Thyroid gland (tissue), 4 donors: ENCODE measurements around the gene PRMT3. TPM values are rescaled to one million over a fixed set of nuclear protein-coding genes. Genes with fewer than 3 reads are reported as not detected.
"Not testable (repeated sequence)": the region's sequence is repeated elsewhere in the genome, so short reads cannot be mapped to it uniquely, and the experiment has no call there.

Experiments
- DNase-seq, 2 donors: peaks; one replicate each; pipeline ENCODE4 v3.0.0-alpha.2; 2019
- H3K27ac ChIP-seq, 3 donors: fragments of 200-600 bp; sonication (generic); 1 replicate in 2 of 3; 2 replicates in 1 of 3; pipeline ENCODE4 v1.5.1; 2016 to 2019; ENCODE audit warnings: mild to moderate bottlenecking in 1 of 3, moderate library complexity in 1 of 3
- H3K27me3 ChIP-seq: fragments of 200-600 bp; sonication (generic); one replicate; pipeline ENCODE4 v1.5.1; 2019
- H3K36me3 ChIP-seq, 2 donors: fragments of 200-600 bp; sonication (generic); one replicate each; pipeline ENCODE4 v1.5.1; 2016 to 2019
- H3K4me1 ChIP-seq, 2 donors: fragments of 200-600 bp; sonication (generic); one replicate each; pipeline ENCODE4 v1.5.1; 2017 to 2019
- H3K4me3 ChIP-seq, 3 donors: fragments of 200-600 bp; sonication (generic); replicated peaks in 1 of 3; 1 replicate in 2 of 3; 2 replicates in 1 of 3; pipeline ENCODE4 v1.5.1; 2016; ENCODE audit warnings: mild to moderate bottlenecking in 1 of 3
- H3K9me3 ChIP-seq: fragments of 200-600 bp; sonication (generic); one replicate; pipeline ENCODE4 v1.5.1; 2017
- POLR2A ChIP-seq, 2 donors: fragments of 450-650 bp; IDR thresholded peaks; one replicate each; pipeline ENCODE4 v1.6.1; 2017; ENCODE audit warnings: antibody characterized with exemption in 2 of 2, mild to moderate bottlenecking in 2 of 2, moderate library complexity in 1 of 2
- WGBS, 2 donors: methylation state at CpG; one replicate each; pipeline ENCODE4 v1.1.5; 2017; 5-methylcytosine and 5-hydroxymethylcytosine counted together
- intact Hi-C: fragments of 100-400 bp; cut with DNase I; formaldehyde crosslinking; loops from one replicate; pipeline ENCODE4 v1.15.1; 2023
- total RNA-seq, 4 donors: library from RNA; depleted of rRNA; stranded (reverse); fragments of >200 nt; gene quantifications; one replicate each; pipeline ENCODE4 v1.2.3, GENCODE V29; 2016
- TF ChIP-seq, protein P1 (sequence below), 6 experiments: fragments of 200-600 bp in 3 of 6; fragments of 450-650 bp in 3 of 6; sonication (generic) in 3 of 6; IDR thresholded peaks; one replicate each; pipeline ENCODE4 v1.5.1; 2016 to 2019; ENCODE audit warnings: antibody characterized with exemption in 6 of 6, mild to moderate bottlenecking in 2 of 6, inconsistent platforms in 1 of 6, moderate library complexity in 1 of 6

PRMT3 gene
- total RNA-seq, 4 donors from 2014 or later: 40.3 to 81.1 (median 75.3) TPM

DNA sequence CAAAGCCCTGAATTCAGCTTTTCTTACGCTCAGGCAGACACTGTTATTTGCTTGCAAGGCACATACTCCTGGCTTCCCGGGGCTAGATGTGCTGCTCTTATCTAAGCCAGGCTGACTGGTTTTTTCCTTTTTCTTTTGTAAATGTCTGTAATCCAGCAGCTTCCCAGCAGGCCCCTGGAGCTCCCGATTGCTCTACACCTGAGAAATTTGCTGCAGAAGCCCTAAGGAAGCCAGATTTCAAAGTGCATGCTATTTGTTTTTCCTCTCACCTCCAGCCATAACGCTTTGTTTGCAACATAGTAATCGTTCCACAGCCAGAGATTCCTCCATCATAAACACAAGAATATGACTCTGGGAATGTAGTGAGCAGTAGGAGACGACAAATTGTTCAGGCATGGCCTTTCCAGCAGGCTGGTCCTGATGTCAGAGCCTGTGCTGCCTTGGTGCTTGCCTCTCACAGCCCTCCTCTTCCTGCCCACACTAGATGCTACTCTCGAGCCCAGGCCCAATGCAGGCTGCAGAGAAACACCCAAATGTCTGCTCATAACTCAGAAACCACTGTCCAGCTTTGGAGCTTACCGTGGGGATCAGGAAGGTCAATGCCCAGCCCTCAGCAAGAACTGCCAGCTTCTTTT, 157.2 kb downstream of the PRMT3 start:
- TF ChIP-seq, protein P1, sequence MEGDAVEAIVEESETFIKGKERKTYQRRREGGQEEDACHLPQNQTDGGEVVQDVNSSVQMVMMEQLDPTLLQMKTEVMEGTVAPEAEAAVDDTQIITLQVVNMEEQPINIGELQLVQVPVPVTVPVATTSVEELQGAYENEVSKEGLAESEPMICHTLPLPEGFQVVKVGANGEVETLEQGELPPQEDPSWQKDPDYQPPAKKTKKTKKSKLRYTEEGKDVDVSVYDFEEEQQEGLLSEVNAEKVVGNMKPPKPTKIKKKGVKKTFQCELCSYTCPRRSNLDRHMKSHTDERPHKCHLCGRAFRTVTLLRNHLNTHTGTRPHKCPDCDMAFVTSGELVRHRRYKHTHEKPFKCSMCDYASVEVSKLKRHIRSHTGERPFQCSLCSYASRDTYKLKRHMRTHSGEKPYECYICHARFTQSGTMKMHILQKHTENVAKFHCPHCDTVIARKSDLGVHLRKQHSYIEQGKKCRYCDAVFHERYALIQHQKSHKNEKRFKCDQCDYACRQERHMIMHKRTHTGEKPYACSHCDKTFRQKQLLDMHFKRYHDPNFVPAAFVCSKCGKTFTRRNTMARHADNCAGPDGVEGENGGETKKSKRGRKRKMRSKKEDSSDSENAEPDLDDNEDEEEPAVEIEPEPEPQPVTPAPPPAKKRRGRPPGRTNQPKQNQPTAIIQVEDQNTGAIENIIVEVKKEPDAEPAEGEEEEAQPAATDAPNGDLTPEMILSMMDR (IDR thresholded peaks at IDR 0.05): no peak
- TF ChIP-seq POLR2A (IDR thresholded peaks at IDR 0.05): no peak
- Histone ChIP-seq H3K27me3 (no peaks in the 10 kb centered on the region), H3K4me1 (no peaks in the 10 kb centered on the region), H3K4me3 (no peak overlapping the region), H3K9me3 (no peaks in the 10 kb centered on the region), H3K36me3 (no peaks in the 10 kb centered on the region), H3K27ac (no peak overlapping the region)
- intact Hi-C loops: no loop called here
- 24 to 42% methylated on average over 6 to 8 of the region's 8 CpGs for WGBS, 2 donors
- DNase-seq: no peak

DNA sequence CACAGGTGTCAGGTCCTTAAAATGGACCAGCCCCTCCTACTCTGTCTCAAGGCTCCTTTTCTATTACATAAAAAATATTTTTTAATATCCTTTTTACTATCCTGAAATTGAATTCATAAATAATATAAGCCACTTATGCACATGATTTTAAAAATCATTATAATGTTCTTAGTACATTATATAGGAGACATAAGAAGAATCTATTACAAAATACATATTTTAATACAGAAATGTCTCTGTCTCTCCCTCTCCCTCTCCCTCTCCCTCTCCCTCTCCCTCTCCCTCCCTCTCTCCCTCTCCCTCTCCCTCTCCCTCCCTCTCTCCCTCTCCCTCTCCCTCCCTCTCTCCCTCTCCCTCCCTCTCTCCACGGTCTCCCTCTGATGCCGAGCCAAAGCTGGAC, 159.9 kb downstream of the PRMT3 start:
- Histone ChIP-seq H3K4me3 (no peak overlapping the region), H3K27ac (no peak overlapping the region), H3K4me1 (no peaks in the 10 kb centered on the region), H3K36me3 (no peaks in the 10 kb centered on the region), H3K27me3 (no peaks in the 10 kb centered on the region), H3K9me3 (no peaks in the 10 kb centered on the region)
- TF ChIP-seq, protein P1 (IDR thresholded peaks at IDR 0.05): no peak
- TF ChIP-seq POLR2A (IDR thresholded peaks at IDR 0.05): no peak
- intact Hi-C loops: no loop called here
- WGBS, 2 donors: 78 to 89% methylated on average over 2 of the region's 2 CpGs
- DNase-seq: no peak

DNA sequence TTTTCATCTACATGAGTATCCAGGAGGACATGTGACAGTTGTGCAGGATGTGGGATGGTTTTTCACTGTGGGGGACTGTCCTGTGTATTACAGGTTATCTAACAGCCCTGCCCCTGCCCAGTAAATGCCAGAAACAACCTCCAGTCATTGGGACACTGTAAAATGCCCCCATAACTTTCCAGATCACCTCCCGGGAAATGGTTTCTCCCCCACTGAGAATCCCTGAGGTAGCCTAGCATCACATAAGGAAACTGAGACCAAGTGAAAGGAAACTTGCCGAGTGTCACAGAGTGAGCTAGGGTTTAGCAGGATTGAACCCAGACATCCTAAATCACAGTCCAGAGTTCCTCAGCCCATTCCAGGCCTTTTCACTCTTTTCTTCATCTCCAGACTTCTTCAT, 163.6 kb downstream of the PRMT3 start:
- H3K4me3 ChIP-seq: no peak overlapping the region
- no peak overlapping the region for H3K27ac ChIP-seq
- no peaks in the 10 kb centered on the region for H3K4me1 ChIP-seq
- H3K9me3 ChIP-seq: no peaks in the 10 kb centered on the region
- H3K27me3 ChIP-seq: no peaks in the 10 kb centered on the region
- 61 to 82% methylated on average over 2 of the region's 2 CpGs for WGBS, 2 donors
- no peaks in the 10 kb centered on the region for H3K36me3 ChIP-seq
- TF ChIP-seq, protein P1 (IDR thresholded peaks at IDR 0.05): no peak
- TF ChIP-seq POLR2A (IDR thresholded peaks at IDR 0.05): no peak
- DNase-seq: no peak
- intact Hi-C loops: no loop called here

DNA sequence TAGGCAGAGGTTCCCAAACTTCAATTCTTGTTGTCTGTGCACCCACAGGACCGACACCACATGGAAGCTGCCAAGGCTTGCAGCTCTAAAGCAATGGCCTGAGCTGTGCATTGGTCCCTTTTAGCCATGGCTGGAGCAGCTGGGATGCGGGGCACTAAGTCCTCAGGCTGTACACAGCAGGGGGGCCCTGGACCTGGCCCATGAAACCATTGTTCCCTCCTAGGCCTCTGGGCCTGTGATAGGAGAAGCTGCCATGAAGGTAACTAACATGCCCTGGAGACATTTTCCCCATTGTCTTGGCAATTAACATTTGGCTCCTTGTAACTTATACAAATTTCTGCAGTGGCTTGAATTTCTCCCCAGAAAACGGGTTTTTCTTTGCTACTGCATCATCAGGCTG, 168.3 kb downstream of the PRMT3 start:
- intact Hi-C loops: no loop called here
- H3K27ac ChIP-seq: no peak overlapping the region
- no peak for DNase-seq

DNA sequence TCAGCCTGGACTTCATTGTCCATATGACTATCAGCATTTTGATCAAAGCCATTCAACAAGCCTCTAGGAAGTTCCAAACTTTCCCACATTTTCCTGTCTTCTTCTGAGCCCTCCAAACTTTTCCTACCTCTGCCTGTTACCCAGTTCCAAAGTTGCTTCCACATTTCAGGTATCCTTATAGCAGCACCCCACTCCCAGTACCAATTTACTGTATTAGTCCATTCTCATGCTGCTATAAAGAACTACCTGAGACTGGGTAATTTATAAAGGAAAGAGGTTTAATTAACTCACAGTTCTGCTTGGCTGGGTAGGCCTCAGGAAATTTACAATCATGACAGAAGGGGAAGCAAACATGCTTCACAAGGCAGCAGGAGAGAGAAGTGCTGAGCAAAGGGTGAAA, 168.9 kb downstream of the PRMT3 start:
- H3K27me3 ChIP-seq, H3K9me3 ChIP-seq, H3K36me3 ChIP-seq, DNase-seq, H3K27ac ChIP-seq, intact Hi-C loops, H3K4me1 ChIP-seq, H3K4me3 ChIP-seq: not testable (repeated sequence)

More for the DNA sequence above, 168.3 kb downstream of the PRMT3 start:
- H3K9me3 ChIP-seq: no peaks in the 10 kb centered on the region
- H3K27me3 ChIP-seq: no peaks in the 10 kb centered on the region
- TF ChIP-seq, protein P1 (IDR thresholded peaks at IDR 0.05): no peak
- TF ChIP-seq POLR2A (IDR thresholded peaks at IDR 0.05): no peak
- H3K36me3 ChIP-seq: no peaks in the 10 kb centered on the region
- no peaks in the 10 kb centered on the region for H3K4me1 ChIP-seq
- H3K4me3 ChIP-seq: no peak overlapping the region
- WGBS, 2 donors: 65 to 86% methylated on average over 3 of the region's 3 CpGs
